Calu3 (cell line): ENCODE results near the gene MROH7. TPM values are rescaled to one million over a fixed set of nuclear protein-coding genes. Genes with fewer than 3 reads are reported as not detected.

ENCODE experiments used
- BruUV-seq: library from RNA; stranded (reverse); fragments of 400-500 nt; replicated peaks from 2 replicates; lab custom pipeline; 2021; lab: Mats Ljungman, UMichigan
- CTCF ChIA-PET: fragments of 300-600 bp; sonication (Branson Sonifier 250); formaldehyde crosslinking; loops from one replicate; lab custom pipeline; 2022; ENCODE audit warnings: antibody characterized with exemption; lab: Charles Lee
- DNase-seq: peaks from one replicate; pipeline ENCODE4 v3.0.0; 2022
- H3K27ac Mint-ChIP-seq: one replicate; pipeline ENCODE4 v1.8.0; 2022; ENCODE audit warnings: mixed read lengths; ENCODE audit not compliant: unreplicated experiment
- H3K27me3 Mint-ChIP-seq: one replicate; pipeline ENCODE4 v1.8.0; 2022; ENCODE audit warnings: mixed read lengths; ENCODE audit not compliant: unreplicated experiment
- H3K36me3 Mint-ChIP-seq: one replicate; pipeline ENCODE4 v1.8.0; 2022; ENCODE audit warnings: mild to moderate bottlenecking, moderate library complexity, mixed read lengths; ENCODE audit not compliant: insufficient read depth, unreplicated experiment
- H3K4me1 Mint-ChIP-seq: one replicate; pipeline ENCODE4 v1.8.0; 2022; ENCODE audit warnings: mild to moderate bottlenecking, low read depth, mixed read lengths; ENCODE audit not compliant: unreplicated experiment
- H3K4me3 Mint-ChIP-seq: one replicate; pipeline ENCODE4 v1.8.0; 2022; ENCODE audit warnings: mild to moderate bottlenecking, low read depth, moderate library complexity, mixed read lengths; ENCODE audit not compliant: unreplicated experiment
- H3K9me3 Mint-ChIP-seq: one replicate; pipeline ENCODE4 v1.8.0; 2022; ENCODE audit warnings: low read depth, mixed read lengths; ENCODE audit not compliant: unreplicated experiment
- intact Hi-C: fragments of 100-400 bp; cut with micrococcal nuclease; formaldehyde crosslinking; loops from one replicate; pipeline ENCODE4 v1.10.0; 2022; ENCODE audit not compliant: unreplicated experiment
- total RNA-seq: library from RNA; stranded (reverse); gene quantifications from 2 replicates; pipeline ENCODE4 v1.2.3, GENCODE V29; 2022
- TF ChIP-seq, protein P1 (sequence below): fragments of 200-600 bp; IDR thresholded peaks from one replicate; pipeline ENCODE4 v1.8.0; 2022; ENCODE audit warnings: antibody characterized with exemption; ENCODE audit not compliant: unreplicated experiment

Gene MROH7
- total RNA-seq, 1 experiment from 2014 or later = 0.71 TPM

DNA sequence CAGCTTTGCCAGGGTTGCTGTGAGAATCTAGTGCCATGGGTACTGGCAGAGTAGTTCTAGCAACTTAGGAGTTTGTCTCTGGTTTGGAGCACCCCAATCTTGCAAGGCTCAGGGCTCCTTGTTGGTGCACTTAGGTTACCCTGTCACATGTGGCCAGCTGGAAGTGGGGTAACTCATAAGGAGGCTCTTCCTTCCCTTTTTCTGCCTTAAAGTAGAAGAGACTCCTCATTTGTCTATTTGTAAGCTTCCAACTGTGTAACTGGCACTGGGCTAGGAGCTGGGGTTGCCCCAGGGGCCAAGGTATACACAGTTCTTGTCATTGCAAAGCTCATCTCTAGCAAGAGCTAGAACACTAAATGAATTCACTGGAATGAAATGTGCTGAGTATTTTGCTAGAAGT is 10.6 kb downstream of the MROH7 start:
- peaks cover 13% of the 10 kb centered on the region for H3K4me1 Mint-ChIP-seq
- TF ChIP-seq, protein P1, sequence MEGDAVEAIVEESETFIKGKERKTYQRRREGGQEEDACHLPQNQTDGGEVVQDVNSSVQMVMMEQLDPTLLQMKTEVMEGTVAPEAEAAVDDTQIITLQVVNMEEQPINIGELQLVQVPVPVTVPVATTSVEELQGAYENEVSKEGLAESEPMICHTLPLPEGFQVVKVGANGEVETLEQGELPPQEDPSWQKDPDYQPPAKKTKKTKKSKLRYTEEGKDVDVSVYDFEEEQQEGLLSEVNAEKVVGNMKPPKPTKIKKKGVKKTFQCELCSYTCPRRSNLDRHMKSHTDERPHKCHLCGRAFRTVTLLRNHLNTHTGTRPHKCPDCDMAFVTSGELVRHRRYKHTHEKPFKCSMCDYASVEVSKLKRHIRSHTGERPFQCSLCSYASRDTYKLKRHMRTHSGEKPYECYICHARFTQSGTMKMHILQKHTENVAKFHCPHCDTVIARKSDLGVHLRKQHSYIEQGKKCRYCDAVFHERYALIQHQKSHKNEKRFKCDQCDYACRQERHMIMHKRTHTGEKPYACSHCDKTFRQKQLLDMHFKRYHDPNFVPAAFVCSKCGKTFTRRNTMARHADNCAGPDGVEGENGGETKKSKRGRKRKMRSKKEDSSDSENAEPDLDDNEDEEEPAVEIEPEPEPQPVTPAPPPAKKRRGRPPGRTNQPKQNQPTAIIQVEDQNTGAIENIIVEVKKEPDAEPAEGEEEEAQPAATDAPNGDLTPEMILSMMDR = no peak

DNA sequence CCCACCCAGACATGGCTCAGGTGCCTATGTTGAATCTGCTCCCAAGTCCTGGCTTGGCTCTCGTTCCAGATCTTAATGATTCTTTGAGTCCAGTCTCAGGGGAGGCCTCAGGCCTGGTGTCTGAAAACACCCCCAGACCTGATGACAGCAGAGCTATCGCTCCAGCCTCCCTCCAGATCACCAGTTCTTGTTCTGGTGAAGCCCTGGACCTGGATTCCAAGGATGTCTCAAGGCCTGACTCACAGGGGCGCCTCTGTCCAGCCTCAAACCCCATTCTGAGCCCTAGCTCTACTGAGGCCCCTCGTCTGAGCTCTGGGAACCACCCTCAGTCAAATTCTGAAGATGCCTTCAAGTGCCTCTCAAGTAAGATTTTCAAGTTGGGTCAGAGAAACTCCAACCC is 11.4 kb downstream of the MROH7 start:
- H3K9me3 Mint-ChIP-seq = peaks cover 3% of the 10 kb centered on the region
- TF ChIP-seq, protein P1 = no peak
- H3K27ac Mint-ChIP-seq = no peak overlapping the region
- no peak overlapping the region for H3K4me3 Mint-ChIP-seq
- peaks cover 13% of the 10 kb centered on the region for H3K4me1 Mint-ChIP-seq
- no peaks in the 10 kb centered on the region for H3K36me3 Mint-ChIP-seq
- intact Hi-C loops = no loop called here
- CTCF ChIA-PET = no interaction called here
- DNase-seq = no peak
- H3K27me3 Mint-ChIP-seq = peaks cover 28% of the 10 kb centered on the region
- no TSS peak for BruUV-seq

More for the DNA sequence above, 10.6 kb downstream of the MROH7 start:
- H3K36me3 Mint-ChIP-seq = no peaks in the 10 kb centered on the region
- BruUV-seq = no TSS peak
- no peak overlapping the region for H3K27ac Mint-ChIP-seq
- peaks cover 28% of the 10 kb centered on the region for H3K27me3 Mint-ChIP-seq
- intact Hi-C loops = no loop called here
- no peak overlapping the region for H3K4me3 Mint-ChIP-seq
- CTCF ChIA-PET = no interaction called here
- no peak for DNase-seq
- no peaks in the 10 kb centered on the region for H3K9me3 Mint-ChIP-seq

DNA sequence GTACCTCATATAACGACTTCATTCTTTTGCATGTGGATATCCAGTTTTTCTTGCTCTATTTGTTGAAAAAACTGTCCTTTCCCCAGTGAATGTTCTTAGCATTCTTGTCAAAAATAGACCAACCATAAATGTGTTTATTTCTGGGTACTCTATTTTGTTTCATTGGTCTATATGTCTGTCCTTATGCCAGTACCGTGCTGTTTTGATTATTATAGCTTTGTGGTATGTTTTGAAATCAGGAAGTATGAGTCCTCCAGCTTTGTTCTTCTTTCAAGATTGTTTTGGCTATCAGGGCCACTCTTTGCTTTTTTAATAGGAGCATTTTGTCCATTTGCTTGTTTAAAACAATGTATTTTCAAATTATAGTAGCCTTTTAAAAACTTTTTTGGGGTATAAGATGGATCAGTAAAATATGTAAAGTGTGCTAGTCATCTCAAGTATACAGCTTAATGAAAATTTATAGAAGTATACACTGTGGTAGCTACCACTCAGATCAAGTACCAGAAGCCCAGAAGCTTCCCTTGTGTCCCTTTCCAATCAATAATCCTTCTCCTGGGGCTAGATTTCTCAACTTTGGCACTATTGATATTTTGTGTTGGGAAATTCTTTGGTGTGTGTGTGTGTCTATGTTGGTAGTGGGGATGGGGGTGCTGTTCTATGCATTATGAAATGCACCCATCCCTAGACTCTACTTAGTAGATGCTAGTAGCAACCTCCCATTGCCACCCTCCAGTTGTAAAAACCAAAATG is 16.8 kb downstream of the MROH7 start:
- H3K36me3 Mint-ChIP-seq = no peaks in the 10 kb centered on the region
- H3K4me1 Mint-ChIP-seq = no peaks in the 10 kb centered on the region
- no peak overlapping the region for H3K4me3 Mint-ChIP-seq
- H3K9me3 Mint-ChIP-seq = peaks cover 4% of the 10 kb centered on the region
- no peak for DNase-seq
- TF ChIP-seq, protein P1 = no peak
- no peak overlapping the region for H3K27ac Mint-ChIP-seq
- no peaks in the 10 kb centered on the region for H3K27me3 Mint-ChIP-seq
- intact Hi-C loops = no loop called here
- CTCF ChIA-PET = interaction anchor here (0.6 kb wide), 1 partner anchor 154 kb away, joined by 3 read pairs; no protein-coding TSS in a partner anchor
- no TSS peak for BruUV-seq

DNA sequence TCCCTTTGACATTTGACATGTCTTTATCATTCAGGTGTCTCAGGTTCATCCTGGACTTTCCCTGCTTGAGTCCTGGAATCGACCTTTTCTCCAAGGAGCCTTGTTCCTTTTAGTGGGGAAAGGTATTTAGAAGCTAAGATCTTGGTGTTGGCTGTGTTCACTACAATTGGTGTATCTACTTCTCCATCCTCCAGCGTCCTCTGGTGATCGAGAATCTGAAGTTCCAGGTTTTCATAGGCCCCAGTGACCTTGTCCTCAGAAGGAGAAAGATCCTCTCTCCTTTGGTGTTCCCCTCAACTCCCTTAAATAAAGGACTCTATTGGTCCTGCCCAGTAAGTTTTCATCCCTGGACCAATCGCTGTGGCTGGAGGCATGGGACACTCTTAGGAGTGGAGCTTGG is 22.1 kb downstream of the MROH7 start:
- Mint-ChIP-seq H3K4me3 (no peak overlapping the region), H3K27me3 (peaks cover 15% of the 10 kb centered on the region), H3K36me3 (no peaks in the 10 kb centered on the region), H3K9me3 (no peaks in the 10 kb centered on the region), H3K4me1 (no peaks in the 10 kb centered on the region), H3K27ac (no peak overlapping the region)
- DNase-seq = no peak
- intact Hi-C loops = no loop called here
- no TSS peak for BruUV-seq
- CTCF ChIA-PET = no interaction called here
- TF ChIP-seq, protein P1 = no peak
